ENCODE measurements around the gene TTC28.
A peak's percentile ranks its signal among the peaks of the same experiment; 100 is the strongest.
"Not testable (repeated sequence)": the region's sequence is repeated elsewhere in the genome, so short reads cannot be mapped to it uniquely, and the experiment has no call there.

TTC28 gene

GRCh38 chr22:28674121-28674563, 5.5 kb downstream of the TTC28 start:
- DNase-seq, result peak; percentile 74

DNA sequence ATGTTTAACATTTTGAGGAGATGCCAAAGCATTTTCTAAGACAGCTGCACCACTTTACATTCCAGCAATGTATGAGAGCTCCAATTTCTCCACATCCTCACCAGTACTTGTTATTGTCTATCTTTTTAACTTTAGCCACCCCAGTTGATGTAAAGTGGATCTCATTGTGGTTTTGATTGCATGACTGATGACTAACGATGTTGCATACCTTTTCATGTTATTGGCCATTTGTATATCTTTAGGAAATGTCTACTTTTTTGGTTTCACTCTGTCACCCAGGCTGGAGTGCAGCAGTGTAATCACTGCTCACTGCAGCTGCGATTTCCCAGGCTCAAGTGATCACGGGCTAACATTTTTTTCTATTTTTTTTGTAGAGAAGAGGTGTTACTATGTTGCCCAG, 8.9 kb downstream of the TTC28 start:
- no peak for DNase-seq

DNA sequence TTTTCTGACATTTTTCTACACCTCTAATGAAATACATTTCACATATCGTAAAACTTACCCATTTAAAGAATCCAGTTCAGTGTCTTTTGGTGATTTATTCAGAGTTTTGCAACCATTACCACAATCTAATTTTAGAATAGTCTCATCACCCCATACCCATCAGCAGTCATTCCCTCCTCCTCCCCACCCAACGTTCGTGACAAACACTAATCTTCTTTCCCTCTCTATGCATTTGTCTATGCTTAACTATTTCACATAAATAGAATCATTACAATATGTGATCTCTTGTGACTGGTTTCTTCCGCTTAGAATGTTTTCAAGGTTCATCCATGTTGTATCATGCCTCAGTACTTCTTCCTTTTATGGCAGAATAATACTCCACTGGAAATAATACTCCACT, 9.5 kb downstream of the TTC28 start:
- DNase-seq, result no peak

DNA sequence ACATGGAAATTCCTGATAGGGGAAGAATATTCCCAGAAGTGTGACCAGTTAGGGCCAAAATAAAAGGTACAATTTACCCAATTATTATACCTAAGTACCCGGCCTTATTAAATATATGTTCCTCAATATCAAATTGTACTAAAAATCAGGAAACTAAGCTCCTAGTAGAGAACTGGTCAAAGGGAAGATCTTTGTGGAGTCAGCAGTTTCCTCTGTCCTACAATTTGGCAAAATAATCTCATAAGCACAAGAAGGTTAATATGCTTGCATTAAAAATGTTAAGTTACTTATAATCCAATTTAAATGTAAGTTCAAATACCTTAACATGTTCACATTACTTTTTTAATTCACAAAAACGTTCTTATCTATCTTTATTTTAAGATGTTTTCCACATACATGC, 10.3 kb downstream of the TTC28 start:
- no peak for DNase-seq

DNA sequence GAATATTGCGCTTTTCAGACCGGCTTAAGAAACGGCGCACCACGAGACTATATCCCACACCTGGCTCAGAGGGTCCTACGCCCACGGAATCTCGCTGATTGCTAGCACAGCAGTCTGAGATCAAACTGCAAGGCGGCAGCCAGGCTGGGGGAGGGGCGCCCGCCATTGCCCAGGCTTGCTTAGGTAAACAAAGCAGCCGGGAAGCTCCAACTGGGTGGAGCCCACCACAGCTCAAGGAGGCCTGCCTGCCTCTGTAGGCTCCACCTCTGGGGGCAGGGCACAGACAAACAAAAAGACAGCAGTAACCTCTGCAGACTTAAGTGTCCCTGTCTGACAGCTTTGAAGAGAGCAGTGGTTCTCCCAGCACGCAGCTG, 16.1 kb downstream of the TTC28 start:
- not testable (repeated sequence) for DNase-seq

- DNase-seq, result no peak
These were observed 21.2 kb downstream of the TTC28 start for GRCh38 chr22:28658448-28658847.

DNA sequence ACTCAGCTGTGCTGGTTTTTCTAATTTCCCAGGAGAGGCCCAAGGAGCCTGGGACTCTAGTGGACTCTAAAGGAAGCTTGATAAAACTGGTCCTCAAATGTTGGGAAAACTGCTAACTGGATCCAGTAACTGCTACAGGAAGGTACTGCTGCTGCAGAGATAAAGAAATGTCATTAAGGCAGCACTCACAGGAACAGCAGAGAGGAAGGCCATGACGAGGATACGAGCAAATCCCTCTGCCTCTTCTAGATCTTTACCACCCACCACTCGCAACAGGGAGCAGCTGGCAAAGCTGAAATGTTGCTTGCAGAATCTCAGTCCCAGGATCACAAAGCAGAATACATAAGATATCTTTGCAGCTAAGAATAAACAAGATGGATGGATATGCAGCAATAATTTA, 23.5 kb downstream of the TTC28 start:
- no peak for DNase-seq

GRCh38 chr22:28650463-28650862, 29.2 kb downstream of the TTC28 start:
- no peak for DNase-seq

GRCh38 chr22:28648792-28649191, 30.8 kb downstream of the TTC28 start:
- no peak for DNase-seq

DNA sequence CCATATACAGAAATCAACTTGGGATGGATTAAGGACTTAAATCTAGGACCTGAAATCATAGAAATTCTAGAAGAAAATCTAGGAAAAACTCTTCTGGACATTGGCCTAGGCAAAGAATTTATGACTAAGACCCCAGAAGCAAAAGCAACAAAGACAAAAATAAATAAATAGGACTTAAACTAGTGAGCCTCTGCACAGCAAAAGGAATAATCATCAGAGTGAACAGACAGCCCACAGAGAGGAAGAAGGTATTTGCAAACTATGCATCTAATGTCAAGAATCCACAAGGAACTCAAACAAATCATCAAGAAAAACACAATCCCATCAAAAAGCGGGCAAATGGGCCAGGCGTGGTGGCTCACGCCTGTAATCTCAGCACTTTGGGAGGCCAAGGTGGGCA, 32.4 kb downstream of the TTC28 start:
- no peak for DNase-seq

GRCh38 chr22:28639321-28639720, 40.3 kb downstream of the TTC28 start:
- DNase-seq, result no peak

DNA sequence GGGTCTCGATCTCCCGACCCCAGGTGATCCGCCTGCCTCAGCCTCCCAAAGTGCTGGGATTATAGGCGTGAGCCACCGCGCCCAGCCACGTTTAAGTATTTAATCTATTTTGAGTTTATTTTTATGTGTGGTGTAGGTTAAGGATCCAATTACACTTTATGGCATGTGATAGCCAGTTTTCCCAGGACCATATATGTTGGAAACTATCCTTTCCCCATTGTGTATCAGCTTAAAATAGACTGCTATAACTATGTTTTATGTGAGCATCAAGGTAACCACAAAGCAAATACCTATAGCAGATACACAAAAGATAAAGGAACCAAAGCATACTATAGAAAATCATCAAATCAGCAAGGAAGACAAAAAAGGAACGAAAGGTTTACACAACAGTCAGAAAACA, 42.4 kb downstream of the TTC28 start:
- no peak for DNase-seq

- no peak for DNase-seq
These were observed 49.5 kb downstream of the TTC28 start for GRCh38 chr22:28630177-28630574.

- no peak for DNase-seq
These were observed 50.0 kb downstream of the TTC28 start for GRCh38 chr22:28629420-28630176.

DNA sequence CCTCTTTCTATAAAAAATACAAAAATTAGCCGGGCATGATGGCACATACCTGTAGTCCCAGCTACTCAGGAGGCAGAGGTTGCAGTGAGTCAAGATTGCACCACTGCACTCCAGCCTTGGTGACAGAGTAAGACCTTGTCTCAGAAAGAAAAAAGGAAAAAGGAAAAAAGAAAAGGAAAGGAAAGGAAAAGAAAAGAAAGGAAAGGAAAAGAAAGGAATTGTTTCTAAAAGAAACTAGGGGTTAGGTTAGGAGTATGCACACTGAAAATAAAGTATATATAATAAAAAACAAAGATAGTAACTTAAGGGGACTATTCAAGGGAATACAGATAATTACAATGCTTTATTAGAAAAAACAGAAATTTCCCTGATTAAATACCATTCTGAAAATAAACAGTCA, 50.9 kb downstream of the TTC28 start:
- no peak for DNase-seq

DNA sequence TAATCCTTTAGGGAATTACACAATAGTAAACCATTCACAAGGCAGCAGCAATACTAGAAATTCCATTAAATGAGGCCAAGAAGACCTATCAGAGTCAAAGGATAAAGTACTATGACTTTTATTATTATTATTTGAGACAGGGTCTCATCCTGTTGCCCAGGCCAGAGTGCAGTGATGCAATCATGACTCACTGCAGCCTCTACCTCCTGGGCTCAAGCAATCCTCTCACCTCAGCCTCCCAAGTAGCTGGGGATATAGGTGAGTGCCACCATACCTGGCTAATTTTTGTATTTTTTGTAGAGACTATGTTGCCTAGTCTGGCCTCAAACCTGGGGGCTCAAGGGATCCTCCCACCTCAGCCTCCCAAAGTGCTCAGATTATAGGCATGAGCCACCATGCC, 51.8 kb downstream of the TTC28 start:
- DNase-seq, result no peak

- DNase-seq, result no peak
These were observed 59.3 kb downstream of the TTC28 start for GRCh38 chr22:28620244-28620922.

GRCh38 chr22:28619236-28619635, 60.4 kb downstream of the TTC28 start:
- no peak for DNase-seq

GRCh38 chr22:28615423-28615822, 64.2 kb downstream of the TTC28 start:
- not testable (repeated sequence) for DNase-seq

DNA sequence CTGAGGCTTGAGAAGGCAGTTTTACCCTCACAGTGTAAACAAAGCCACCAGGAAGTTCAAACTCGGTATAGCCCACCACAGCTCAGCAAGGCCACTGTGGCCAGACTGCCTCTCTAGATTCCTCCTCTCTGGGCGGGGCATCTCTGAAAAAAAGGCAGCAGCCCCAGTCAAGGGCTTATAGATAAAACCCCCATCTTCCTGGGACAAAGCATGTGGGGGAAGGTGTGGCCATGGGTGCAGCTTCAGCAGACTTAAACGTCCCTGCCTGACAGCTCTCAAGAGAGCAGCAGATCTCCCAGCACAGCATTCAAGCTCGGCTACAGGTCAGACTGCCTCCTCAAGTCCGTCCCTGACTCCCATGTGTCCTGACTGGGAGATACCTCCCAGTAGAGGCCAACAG, 69.7 kb downstream of the TTC28 start:
- DNase-seq, result no peak

DNA sequence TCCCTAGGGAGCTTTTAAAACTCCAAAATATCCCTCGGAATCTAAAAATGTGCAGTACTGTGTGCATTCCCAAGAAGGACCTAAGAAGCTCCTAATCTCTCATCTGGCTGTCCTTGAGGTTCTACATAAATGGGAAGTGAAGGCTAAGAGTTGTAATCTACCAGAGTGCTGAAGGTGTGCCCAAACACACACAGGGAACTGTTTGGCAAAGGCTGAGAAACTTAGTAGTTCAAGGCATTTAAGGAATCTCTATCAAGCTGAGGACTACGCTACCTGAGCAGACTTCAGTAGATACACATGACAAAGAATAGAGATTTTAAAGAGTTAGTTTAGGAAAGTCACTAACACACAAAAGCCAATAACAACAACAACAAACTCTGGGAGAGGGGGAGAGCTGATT, 71.1 kb downstream of the TTC28 start:
- no peak for DNase-seq

- no peak for DNase-seq
These were observed 71.8 kb downstream of the TTC28 start for GRCh38 chr22:28607795-28608194.

- no peak for DNase-seq
These were observed 74.5 kb downstream of the TTC28 start for GRCh38 chr22:28604966-28605761.

DNA sequence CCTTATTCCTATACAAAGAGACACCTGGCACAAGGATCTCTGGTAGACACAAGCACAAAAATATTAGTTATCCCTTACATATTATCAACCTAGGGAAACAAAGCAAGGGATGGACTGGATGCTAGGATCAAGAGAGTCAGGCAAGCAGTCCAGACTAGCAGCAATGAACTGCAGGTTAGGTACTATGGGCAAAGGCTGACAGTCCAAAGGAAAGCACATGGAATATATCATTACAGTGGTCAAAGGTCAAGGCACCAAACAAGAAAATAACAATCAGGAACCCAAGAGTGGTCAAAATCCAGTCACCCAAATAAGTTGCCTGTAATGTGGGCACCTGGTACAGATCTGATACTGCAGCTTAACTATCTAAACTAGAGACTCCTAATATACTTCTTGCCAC, 77.7 kb downstream of the TTC28 start:
- DNase-seq, result no peak

Data from CD4-positive, alpha-beta T cell treated with Interleukin-10 for 1 hour (primary cell).